PC-9 (cell line): ENCODE measurements around the gene NCOR2. TPM values are rescaled to one million over a fixed set of nuclear protein-coding genes. Genes with fewer than 3 reads are reported as not detected.

Source experiments
- BruUV-seq: library from RNA; stranded (reverse); fragments of 400-500 nt; replicated peaks from 2 replicates; lab custom pipeline; 2021; lab: Mats Ljungman, UMichigan
- CTCF ChIA-PET: fragments of 300-600 bp; sonication (Branson Sonifier 250); formaldehyde crosslinking; loops from one replicate; lab custom pipeline; 2022; ENCODE audit warnings: antibody characterized with exemption; lab: Charles Lee
- POLR2A ChIA-PET: fragments of 300-600 bp; sonication (Branson Sonifier 250); formaldehyde crosslinking; loops from one replicate; lab custom pipeline; 2022; ENCODE audit warnings: antibody characterized with exemption; ENCODE audit not compliant: unreplicated experiment; lab: Charles Lee
- DNase-seq, 2 experiments: peaks; one replicate each; pipeline versions ENCODE4 v3.0.0 to v3.0.0-alpha.2; 2015 to 2022; ENCODE audit warnings: mixed read lengths in 1 of 2
- H2AFZ ChIP-seq: fragments of 200-600 bp; sonication (generic); 2 replicates; pipeline ENCODE4 v1.8.1; 2017; ENCODE audit warnings: antibody characterized with exemption
- H3F3A ChIP-seq: fragments of 200-600 bp; sonication (generic); 2 replicates; pipeline ENCODE4 v1.8.1; 2017; ENCODE audit warnings: antibody characterized with exemption, mild to moderate bottlenecking, low read depth; ENCODE audit not compliant: insufficient read depth
- H3K27ac ChIP-seq: fragments of 200-600 bp; sonication (generic); 2 replicates; pipeline ENCODE4 v1.6.1; 2016; ENCODE audit warnings: mixed run types
- H3K27me3 ChIP-seq: fragments of 200-600 bp; sonication (generic); 2 replicates; pipeline ENCODE4 v1.6.1; 2016; ENCODE audit warnings: low read depth, mixed run types; ENCODE audit not compliant: insufficient read depth
- H3K36me3 ChIP-seq: fragments of 200-600 bp; sonication (generic); 2 replicates; pipeline ENCODE4 v1.6.1; 2016; ENCODE audit warnings: low read depth, mixed run types
- H3K4me1 ChIP-seq: fragments of 200-600 bp; sonication (generic); replicated peaks from 2 replicates; pipeline ENCODE4 v1.6.1; 2016; ENCODE audit warnings: mixed run types; ENCODE audit not compliant: insufficient read depth
- H3K4me2 ChIP-seq: fragments of 200-600 bp; sonication (generic); 2 replicates; pipeline ENCODE4 v1.6.1; 2017; ENCODE audit warnings: mixed run types
- H3K4me3 ChIP-seq: fragments of 200-600 bp; sonication (generic); 2 replicates; pipeline ENCODE4 v1.6.1; 2016; ENCODE audit warnings: mixed run types
- H3K79me2 ChIP-seq: fragments of 200-600 bp; sonication (generic); 2 replicates; pipeline ENCODE4 v1.6.1; 2017; ENCODE audit warnings: low read depth, mixed run types
- H3K9me2 ChIP-seq: fragments of 200-600 bp; sonication (generic); 2 replicates; pipeline ENCODE4 v1.8.1; 2017; ENCODE audit warnings: mild to moderate bottlenecking; ENCODE audit not compliant: insufficient read depth
- H3K9me3 ChIP-seq: fragments of 200-600 bp; sonication (generic); 2 replicates; pipeline ENCODE4 v1.8.1; 2016; ENCODE audit warnings: low read depth; ENCODE audit not compliant: insufficient read depth
- H4K20me1 ChIP-seq: fragments of 200-600 bp; sonication (generic); 2 replicates; pipeline ENCODE4 v1.8.1; 2017; ENCODE audit not compliant: insufficient read depth
- CTCF ChIP-seq: fragments of 200-600 bp; sonication (generic); conservative IDR thresholded peaks from 2 replicates; pipeline ENCODE4 v1.6.1; 2017; ENCODE audit warnings: mixed run types, antibody characterized with exemption, mild to moderate bottlenecking, moderate library complexity
- EZH2 ChIP-seq: fragments of 200-600 bp; sonication (generic); IDR thresholded peaks from 2 replicates; pipeline ENCODE4 v1.8.0; 2017; ENCODE audit warnings: antibody characterized with exemption, low read depth
- intact Hi-C: fragments of 100-400 bp; cut with micrococcal nuclease; formaldehyde crosslinking; loops from one replicate; pipeline ENCODE4 v1.10.0; 2022; ENCODE audit not compliant: unreplicated experiment
- total RNA-seq: library from RNA; stranded (reverse); gene quantifications from 2 replicates; pipeline ENCODE4 v1.2.3, GENCODE V29; 2021

NCOR2 gene
- total RNA-seq, 1 experiment from 2014 or later: 319 TPM

GRCh38 chr12:124599074-124599999 is 31.9 kb upstream of the NCOR2 start:
- DNase-seq: peak in 1 of 2 experiments; percentile 81
- intact Hi-C loops: no loop called here
- H3K4me1 ChIP-seq: peaks cover 19% of the 10 kb centered on the region
- H3K4me3 ChIP-seq: no peak overlapping the region
- BruUV-seq: no TSS peak
- no peaks in the 10 kb centered on the region for H3K9me2 ChIP-seq
- H3K27me3 ChIP-seq: no peaks in the 10 kb centered on the region
- ChIA-PET CTCF (no interaction called here), POLR2A (interaction anchor here (0.6 kb wide), 1 partner anchor 107 kb away, joined by 3 read pairs; no protein-coding TSS in a partner anchor)
- H3F3A ChIP-seq: peaks cover 16% of the 10 kb centered on the region; the same call in 1 of the 2 replicates
- no peak overlapping the region for H2AFZ ChIP-seq
- no peaks in the 10 kb centered on the region for H3K36me3 ChIP-seq
- no peaks in the 10 kb centered on the region for H4K20me1 ChIP-seq
- peak overlapping the region; percentile 35 for H3K4me2 ChIP-seq
- H3K79me2 ChIP-seq: no peaks in the 10 kb centered on the region
- peak overlapping the region; percentile 39 for H3K27ac ChIP-seq
- TF ChIP-seq CTCF: peak; percentile 40; the same call in 1 of the 2 replicates
- TF ChIP-seq EZH2: no peak
- no peaks in the 10 kb centered on the region for H3K9me3 ChIP-seq

- Histone ChIP-seq H3K9me3 (no peaks in the 10 kb centered on the region), H3K27ac (no peak overlapping the region), H3K79me2 (no peaks in the 10 kb centered on the region), H4K20me1 (no peaks in the 10 kb centered on the region), H3K36me3 (no peaks in the 10 kb centered on the region), H3K4me3 (no peak overlapping the region), H3K4me1 (peaks cover 27% of the 10 kb centered on the region), H2AFZ (no peak overlapping the region), H3K9me2 (no peaks in the 10 kb centered on the region), H3F3A (peaks cover 16% of the 10 kb centered on the region; the same call in 1 of the 2 replicates), H3K27me3 (no peaks in the 10 kb centered on the region), H3K4me2 (no peak overlapping the region)
- ChIA-PET CTCF (no interaction called here), POLR2A (no interaction called here)
- TF ChIP-seq EZH2 (no peak), CTCF (no peak)
- no peak for DNase-seq
- no TSS peak for BruUV-seq
- intact Hi-C loops: no loop called here
These were observed 29.6 kb upstream of the NCOR2 start for GRCh38 chr12:124597041-124597440.

GRCh38 chr12:124595444-124595843 is 28.0 kb upstream of the NCOR2 start:
- no peaks in the 10 kb centered on the region for H3K27me3 ChIP-seq
- no peak overlapping the region for H3K4me3 ChIP-seq
- no peak overlapping the region for H3K4me2 ChIP-seq
- no peaks in the 10 kb centered on the region for H3K36me3 ChIP-seq
- H3F3A ChIP-seq: peaks cover 16% of the 10 kb centered on the region; the same call in 1 of the 2 replicates
- H2AFZ ChIP-seq: no peak overlapping the region
- H3K9me2 ChIP-seq: no peaks in the 10 kb centered on the region
- H3K9me3 ChIP-seq: no peaks in the 10 kb centered on the region
- H4K20me1 ChIP-seq: no peaks in the 10 kb centered on the region
- H3K4me1 ChIP-seq: peaks cover 33% of the 10 kb centered on the region
- no peak for DNase-seq
- CTCF ChIA-PET: no interaction called here
- TF ChIP-seq CTCF (no peak), EZH2 (no peak)
- H3K27ac ChIP-seq: no peak overlapping the region
- no peaks in the 10 kb centered on the region for H3K79me2 ChIP-seq
- intact Hi-C loops: no loop called here
- POLR2A ChIA-PET: no interaction called here
- BruUV-seq: no TSS peak
